ENCODE measurements around the gene ADCY5.

ADCY5 gene

DNA sequence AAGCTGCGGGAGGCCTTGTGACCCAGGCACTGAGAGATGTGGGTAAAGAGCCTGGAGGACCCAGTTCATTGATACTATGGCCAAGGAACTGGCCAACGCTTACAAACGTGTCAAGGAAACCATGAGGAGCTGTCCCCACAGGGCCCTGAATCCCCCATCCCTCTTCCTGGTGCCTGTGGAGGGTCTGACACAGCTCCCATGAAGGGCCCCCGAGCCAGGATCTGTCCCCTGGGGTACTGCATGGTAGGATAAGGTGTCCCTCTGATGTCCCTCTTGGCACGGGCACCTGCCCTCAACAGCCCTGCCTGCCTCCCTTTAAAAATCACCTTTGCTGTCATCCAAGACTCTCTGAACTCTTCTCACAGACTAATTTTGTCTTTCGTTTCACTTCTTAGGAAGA lies 122.4 kb downstream of the ADCY5 start:
- no peak for DNase-seq (ENCODE audit: low read depth in 2 of 2)

DNA sequence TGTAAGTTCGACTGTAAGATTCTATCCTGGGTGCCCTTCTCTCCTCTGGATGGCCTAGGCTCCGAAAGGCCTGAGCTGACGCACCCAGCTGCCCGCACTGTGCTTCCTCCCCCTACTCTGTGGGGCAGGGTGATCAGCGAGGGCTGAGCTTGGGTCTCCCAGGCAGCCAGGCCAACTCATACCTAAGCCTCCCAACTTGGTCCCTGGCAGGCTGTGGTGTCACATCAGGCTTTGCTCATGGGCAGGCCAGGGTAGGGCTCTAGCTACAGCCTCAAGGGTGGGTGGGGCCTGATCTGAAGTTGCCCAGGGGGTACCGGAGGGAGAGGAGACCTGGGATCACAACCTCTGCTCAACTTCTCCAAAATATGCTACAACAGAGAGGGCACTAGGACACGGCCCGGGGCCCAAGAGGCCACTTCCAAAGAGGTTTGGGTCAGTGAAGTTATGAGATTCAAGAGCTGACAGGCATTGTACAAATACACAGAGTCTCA lies 123.1 kb downstream of the ADCY5 start:
- DNase-seq (ENCODE audit: low read depth in 2 of 2), result no peak

DNA sequence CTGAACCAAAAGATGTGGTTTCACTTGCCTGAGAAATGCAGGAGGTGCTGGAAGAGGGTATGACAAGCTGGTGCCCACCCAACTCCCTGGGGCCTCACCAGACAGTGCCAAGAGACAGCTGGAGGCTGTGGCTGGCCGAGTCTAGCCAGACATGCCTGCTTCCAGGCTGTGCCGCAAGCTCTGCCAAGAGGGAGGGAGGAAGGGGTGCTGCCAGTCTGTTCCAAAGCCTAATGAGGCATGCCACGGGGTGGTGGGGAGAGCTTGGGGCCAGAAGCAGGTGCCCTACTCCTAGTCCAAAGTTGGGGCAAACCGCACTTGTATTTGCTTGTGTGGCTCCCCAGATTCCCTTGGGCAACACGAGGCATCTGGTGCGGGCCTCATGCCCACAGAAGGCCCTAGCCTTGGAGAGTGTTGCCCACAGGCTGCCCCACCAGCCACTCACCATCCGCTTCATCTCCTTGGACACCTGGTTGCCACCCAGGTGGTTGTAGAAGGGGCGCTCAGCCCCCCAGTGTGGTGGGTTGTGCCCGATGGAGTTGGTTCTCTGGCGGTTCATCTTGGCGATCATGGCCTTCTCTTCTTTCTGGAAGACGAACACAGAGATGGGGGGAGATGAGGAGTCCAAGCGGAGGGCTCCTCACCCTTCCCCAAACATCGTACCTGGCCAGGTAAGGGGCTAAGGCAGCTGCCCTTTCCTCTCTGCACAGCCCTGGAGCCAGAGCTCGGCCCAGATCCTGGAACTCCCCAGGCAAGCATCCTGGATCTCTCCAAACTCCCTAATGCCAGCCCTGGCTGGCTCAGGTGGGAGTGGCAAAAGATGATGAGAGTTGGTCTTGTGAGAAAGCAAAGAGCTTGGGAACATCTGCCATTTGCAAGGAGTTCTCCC lies 123.8 kb downstream of the ADCY5 start:
- no peak for DNase-seq (ENCODE audit: low read depth in 2 of 2)

DNA sequence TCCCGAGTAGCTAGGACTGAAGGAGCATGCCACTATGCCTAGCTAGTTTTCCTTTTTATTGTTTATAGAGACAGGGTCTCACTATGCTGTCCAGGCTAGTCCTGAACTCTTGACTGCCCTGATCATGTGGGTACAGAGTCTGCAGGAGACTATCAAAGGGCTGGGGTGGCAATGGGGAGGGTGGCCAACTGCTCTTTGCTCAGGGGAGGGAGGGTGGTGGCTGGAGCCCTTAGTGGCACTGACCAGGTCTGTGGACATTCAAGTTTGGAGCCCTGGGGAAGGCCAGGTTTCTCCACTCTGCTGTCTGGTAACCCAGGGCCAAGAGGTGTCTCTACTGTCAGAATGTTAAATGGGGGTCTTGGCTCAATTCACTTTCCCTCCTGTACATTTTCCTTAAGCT lies 125.1 kb downstream of the ADCY5 start:
- DNase-seq (ENCODE audit: low read depth in 2 of 2), result no peak

DNA sequence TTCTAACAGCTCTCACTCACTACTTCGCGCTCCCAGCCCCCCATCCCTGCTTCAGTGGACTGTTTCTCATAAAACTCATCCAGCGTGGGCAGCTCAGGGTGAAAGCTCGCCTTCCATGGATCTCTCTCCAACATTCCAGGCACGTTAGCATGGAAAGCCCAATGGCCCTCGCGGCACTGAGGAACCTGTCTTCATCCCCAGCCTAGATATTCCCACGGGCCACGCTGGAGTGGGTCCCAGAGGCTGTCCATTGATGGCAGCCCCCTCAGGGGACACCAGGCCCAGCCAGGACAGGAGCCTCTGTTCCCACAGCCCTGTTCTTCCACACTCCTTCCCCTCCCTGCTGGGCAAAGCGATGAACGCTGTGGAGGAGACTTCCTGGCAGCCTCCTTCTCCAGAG lies 126.0 kb downstream of the ADCY5 start:
- DNase-seq (ENCODE audit: low read depth in 2 of 2), result no peak

DNA sequence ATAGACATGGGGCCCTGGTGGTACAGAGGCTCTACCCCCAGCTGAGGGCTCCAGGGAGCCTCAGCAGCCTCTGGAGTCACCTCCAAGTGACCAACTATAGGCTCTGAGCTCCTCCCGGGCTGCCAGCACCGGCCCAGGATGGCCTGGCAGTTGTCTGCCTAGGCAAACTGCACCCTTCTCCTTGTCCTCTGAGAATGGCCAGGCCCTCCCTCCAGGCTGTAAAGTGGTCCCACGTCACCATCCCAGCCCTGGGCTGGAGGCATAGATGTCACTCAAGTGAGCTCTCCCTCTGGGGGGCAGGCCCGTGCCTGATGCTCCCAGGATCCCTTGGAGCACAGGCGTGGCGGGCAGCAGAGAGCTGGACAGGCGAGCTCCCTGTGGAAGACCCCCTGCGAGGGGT lies 127.1 kb downstream of the ADCY5 start:
- DNase-seq (ENCODE audit: low read depth in 2 of 2), result no peak

DNA sequence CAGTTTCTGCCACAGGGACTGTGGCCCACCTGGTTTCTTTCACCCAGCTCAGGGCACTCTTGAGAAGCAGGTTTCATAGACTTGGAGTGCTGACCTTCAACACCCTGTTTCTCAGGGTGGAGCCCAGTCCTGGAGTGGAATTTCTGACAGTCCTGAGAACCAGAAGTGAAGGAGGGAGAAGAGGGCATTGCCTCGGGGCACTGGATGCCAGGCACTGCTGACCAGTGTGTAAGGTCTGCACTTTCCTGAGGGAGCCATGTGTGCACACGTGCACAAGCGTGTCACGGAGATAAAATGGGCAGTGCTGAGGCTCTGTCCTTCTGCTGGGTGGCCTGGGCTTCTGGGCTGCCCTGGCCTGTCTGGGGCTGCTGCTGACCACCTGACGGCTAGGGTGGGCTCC lies 128.7 kb downstream of the ADCY5 start:
- no peak for DNase-seq (ENCODE audit: low read depth in 2 of 2)

DNA sequence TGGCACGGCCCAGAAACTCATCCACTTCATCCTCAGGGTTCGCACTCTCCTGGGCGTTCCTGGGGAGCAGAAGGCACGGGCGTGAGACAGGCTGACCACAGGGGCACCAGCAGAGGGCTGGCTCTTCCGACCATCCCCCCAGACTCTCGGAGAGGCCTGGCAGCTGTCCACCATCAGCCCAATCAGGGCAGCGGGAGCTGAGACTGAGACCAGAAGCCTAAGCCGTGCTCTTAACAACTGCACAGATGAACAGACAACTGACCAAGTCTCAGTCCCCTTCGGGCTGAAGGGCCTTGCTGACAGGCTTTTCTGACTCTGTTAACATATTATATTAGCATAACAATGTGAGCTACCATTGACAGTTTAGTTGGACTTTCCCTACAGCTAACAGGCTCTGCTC lies 129.1 kb downstream of the ADCY5 start:
- DNase-seq (ENCODE audit: low read depth in 2 of 2), result no peak

DNA sequence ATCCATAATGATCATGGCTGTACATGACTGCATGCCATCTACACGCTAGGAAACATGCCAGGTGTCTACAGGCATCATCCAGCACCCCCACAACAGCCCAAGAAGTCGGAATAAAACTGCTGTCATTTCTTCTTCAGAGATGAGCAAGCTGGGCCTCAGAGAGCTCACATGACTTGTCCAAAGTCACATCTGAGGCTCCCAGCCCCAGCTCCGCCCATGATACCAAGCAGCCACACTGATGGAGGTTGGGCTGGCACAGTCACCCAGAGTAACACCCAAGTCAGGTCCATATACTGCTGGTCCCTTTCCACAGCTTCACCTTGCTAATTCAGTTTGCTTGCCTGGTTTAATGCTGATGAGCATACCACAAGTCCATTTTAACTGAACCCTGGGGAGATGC lies 130.5 kb downstream of the ADCY5 start:
- no peak for DNase-seq (ENCODE audit: low read depth in 2 of 2)

DNA sequence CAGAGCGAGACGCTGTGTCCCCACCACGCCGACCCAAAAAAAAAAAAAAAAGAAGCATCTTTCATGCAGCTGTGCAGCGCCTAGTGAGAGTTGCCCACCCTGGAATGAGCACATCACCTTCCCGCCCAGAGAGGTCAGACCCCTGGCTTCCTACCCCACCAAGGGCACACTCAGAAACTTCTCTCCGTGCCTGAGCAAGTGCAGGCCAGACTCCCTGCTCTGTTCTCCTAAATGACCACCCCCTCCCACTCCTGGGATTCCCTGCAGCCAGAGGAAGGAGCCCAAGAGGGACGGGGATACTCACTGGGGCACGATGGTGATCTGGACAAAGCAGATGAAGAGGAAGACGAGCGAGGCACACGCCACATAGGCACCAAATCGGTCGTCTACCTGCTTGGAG lies 131.2 kb downstream of the ADCY5 start:
- no peak for DNase-seq (ENCODE audit: low read depth in 2 of 2)

DNA sequence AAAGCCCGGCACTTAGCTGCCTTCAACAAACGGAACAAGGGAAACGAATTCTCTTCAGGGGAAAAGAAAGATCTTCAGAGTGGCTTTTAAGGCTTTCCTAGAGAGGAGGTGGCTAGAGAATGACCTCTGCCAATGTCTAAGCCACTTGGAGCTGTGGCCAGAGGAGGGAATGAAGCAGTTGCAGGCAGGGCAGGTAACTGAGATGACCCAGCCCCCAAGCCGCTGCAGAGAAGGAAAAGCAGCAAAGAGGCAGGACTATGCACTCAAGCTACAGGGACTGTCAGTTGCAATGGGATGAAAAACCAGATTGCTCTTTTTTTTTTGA lies 133.7 kb downstream of the ADCY5 start:
- no peak for DNase-seq (ENCODE audit: low read depth in 2 of 2)

DNA sequence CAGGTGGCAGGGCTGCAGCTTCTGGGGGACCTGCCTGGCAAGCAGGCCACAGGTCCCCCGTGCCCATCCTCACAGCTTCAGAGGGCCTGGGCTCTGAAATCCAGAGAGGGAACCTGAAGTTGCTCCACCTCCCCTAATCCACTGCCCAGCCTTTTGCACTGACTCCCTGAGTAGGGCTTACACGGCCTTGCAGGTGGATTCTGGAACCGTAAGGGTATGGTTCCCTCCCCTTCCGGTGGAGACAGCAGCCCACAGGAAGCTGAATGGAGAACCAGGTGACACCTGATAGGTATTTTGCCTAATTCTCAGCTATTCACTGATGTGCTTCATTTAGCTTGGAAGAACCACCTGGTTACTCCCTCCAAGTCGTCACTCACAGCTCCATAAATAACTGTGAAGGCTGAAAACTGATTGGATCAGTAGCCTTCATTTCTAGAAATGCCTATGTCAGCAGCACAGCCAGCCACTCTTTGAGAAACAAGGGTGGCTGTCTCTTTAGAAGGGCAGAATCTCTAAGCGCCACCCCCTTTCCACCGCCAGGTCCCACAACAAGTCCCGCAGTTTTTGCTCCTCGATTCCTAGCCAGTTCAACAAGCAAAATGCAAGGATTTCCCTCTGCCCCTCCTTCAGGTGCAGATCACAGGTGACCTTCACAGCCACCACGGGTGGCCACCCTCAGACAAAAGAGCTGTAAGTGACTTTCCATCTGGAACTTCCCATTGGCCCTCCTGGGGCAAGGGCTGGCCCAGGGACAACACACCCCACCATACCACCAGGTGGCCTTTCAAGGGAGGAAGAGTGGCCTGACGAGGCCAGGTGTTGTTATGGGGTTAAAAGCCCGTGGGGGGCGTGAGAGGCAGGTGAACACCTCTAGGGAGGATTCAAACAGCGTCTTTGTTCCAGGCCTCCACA lies 134.3 kb downstream of the ADCY5 start:
- DNase-seq (ENCODE audit: low read depth in 2 of 2), result no peak

DNA sequence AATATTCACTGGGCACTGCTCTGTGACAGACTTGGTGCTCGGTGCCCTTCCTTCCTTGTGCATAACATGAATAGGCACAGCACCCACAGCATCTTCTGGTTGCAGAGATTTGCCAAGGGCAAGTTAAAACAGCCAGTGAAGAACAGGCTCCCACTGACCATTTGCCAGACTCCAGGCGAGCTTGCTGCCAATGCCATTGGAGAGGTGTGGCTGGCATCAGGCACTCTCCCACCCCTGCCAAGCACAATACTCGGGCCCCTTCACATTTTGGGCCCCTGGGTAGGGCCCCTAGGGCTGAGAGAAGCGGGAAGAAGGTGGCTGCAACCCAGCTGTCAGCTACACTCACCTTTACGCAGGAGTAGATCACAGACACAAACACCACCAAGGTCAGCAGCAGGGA lies 135.0 kb downstream of the ADCY5 start:
- DNase-seq (ENCODE audit: low read depth in 2 of 2), result no peak

DNA sequence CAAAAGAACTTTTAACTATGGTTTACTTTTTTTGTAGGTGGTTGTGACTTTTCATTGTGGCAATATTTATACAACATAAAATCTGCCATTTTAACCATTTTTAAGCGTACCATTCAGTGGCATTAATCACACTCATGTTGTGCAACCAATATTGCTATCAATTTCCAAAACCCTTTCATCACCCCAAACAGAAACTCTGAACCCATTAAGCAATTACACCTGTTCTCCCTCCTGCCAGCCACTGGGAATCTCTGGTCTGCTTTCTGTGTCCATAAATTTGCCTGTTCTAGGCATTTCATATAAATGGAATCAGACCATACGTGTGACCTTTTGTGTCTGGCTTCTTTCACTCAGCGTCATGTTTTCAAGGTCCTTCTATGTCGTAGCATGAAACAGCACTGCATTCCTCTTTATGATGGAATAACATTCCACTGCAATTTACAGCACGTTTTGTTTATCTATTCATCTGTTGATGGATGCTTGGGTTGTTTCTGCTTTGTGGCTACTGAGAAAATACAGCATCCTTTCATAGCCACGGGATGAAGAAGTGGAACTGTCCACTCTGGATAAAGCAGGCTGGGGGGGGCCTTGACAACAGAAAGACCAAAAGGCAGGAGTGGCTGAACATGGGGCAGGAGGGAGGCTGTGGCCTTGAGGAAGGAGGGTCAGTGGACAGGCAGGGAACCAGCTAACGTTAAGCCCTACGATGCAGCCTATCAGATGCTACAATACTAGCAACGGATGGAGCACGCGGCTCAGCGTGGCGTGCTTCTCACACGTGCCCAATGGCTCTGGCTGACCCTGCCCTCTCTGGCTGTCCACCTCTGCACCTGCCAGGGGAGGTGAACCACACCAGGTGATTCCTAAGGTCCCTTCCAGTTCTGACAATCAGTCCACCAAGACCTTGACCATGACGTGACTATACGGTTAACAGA lies 136.3 kb downstream of the ADCY5 start:
- DNase-seq (ENCODE audit: low read depth in 2 of 2), result no peak

DNA sequence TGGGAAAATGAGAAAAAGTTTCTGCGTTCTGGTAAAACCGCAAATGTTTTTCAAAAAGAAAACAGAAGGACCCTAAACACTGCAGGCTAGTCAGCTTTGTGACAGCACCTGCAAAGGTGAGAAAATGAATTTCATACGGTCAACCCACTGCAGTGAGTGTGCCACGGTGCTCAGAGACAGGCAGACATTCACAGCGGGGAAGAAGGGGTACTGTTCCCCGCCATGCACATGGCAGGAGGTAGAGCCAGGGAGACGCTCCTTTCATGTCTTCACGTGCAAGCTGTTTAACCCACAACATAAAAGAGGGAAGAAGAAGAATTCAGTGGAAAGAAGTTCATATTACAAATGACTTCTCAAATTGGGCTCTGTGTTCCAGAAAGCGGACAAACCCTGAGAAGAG lies 137.7 kb downstream of the ADCY5 start:
- no peak for DNase-seq (ENCODE audit: low read depth in 2 of 2)

DNA sequence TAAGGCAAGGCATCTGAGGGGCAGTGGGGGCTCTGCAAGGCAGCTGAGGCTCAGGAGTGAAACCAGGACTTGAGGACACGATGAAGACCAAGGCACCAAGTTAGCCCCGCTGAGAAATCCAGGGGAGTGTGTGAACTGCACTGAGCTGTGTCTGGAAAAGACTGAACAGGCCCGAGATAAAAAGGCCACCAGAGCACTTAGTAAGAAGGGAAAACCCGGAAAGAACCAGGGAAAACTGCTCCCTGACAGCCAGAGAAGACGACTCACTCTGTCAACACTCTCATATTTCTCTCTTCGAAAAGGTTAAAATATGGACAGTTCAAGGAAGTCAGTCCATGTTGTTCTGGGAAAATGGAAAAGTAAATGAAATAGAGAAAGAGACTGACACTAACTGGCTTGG lies 138.1 kb downstream of the ADCY5 start:
- no peak for DNase-seq (ENCODE audit: low read depth in 2 of 2)

DNA sequence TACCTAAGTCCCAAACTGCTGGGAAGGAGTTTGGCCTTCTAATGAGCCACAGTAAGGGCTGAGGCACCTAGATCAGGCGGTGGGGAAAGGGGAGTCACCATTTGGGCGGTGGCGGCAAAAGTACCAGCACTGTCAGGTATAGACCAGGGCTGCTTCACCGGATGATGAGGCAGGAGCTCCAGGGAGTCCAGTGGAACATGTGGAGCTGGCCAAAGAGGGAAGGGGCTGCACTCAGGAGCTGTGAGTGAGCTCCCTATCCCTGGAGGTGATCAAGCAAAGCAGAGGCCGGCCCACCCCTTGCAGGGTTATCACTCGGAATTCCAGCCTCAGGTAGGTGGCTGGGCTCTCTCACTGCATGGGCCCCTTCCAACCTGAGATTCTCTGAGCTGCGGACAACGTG lies 138.7 kb downstream of the ADCY5 start:
- no peak for DNase-seq (ENCODE audit: low read depth in 2 of 2)

DNA sequence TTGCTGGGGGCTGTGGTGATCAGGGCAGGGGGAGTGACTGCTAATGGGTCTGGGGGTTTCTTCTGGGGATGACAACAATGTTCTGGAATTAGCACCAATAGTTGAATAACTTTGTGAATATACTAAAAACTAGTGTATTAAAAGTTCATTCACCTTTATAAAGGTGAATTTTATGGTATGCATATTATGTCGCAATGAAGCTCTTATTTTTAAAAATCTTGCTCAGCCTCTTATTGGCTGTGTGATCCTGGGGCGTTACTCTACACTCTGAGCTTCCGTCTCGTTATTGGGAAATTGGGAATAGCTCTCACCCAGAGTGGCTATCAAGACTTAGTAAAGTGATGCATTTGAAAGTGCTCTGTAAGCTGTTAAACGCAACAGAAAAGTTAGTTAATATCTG lies 141.8 kb downstream of the ADCY5 start:
- DNase-seq (ENCODE audit: low read depth in 2 of 2), result no peak

DNA sequence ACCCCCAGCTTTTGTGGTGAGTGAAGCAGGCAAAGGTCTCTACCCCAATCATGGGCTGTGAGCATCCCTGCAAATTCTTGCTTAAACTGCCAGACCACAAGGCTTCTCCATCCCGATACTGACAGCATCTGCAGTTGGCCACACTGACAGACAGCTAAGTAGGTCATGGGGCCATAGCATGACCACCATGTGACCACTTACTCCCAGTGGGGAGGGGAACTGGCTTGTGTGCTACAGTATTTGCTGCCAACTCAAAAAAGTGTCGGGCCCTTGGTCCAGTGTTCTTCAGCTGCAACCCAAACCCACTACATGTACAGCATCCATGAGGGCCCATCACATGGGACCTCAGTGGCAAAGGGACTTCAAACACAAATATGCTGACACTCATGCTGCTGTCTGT lies 143.7 kb downstream of the ADCY5 start:
- no peak for DNase-seq (ENCODE audit: low read depth in 2 of 2)

DNA sequence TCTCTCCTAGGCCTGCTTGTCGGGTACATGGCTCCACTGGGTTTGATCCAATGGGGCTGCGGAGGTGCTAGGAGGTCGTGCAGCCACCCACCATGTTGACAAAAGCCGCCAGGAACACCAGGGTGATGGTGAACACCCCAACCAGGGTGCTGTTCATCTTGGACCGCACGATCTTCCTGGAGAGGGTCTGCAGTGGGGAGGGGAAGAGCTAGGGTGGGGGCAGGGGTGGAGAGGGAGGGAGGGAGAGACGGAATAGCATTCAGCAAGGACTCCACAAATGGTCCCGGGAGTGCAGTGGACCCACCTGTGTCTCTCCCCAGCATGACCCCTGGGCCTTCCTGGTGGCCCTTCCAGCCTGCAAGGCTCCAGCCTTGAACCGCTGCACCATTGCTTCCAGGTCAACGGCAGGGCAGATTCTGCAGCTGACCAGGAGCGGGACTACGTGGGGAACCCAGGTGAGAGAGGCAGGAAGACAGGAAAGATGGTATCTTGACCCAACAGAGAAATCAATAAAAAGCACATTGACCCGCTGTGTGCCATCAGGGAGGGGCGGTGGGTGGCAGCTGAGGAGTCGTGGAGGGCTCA lies 144.8 kb downstream of the ADCY5 start:
- DNase-seq (ENCODE audit: low read depth in 2 of 2), result no peak

DNA sequence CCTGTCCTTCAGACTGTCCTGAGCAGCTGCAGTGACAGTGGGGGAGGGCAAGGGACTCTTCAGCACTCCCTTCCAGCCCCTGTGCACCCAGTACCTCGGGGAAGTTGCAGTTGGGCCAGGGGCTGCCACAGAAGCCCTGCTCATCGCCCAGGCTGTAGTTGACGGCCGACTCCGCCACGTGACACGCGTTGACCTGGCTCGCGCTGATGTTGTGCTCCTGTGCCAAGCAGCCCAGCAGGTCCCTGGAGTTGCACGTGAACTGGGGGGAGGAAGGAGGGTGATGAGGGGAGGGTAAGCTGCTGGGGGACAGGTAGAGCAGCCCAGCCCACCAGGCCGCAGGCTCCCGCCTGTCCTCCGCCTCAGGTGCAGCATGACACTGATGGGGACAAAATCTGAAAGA lies 145.9 kb downstream of the ADCY5 start:
- no peak for DNase-seq (ENCODE audit: low read depth in 2 of 2)

All from activated CD4-positive, alpha-beta T cell treated with anti-CD3 and anti-CD28 coated beads for 24 hours (primary cell).